K562 (cell line): ENCODE results near the gene LSM11. TPM values are rescaled to one million over a fixed set of nuclear protein-coding genes. Genes with fewer than 3 reads are reported as not detected.

Experiments used
- ATAC-seq: fragments of 200-7000 bp; cut with Tn5 transposase; 3 replicates; pipeline ENCODE4 v1.9.1; 2020; ENCODE audit warnings: moderate library complexity
- BruUV-seq: library from RNA; stranded (reverse); fragments of 400-500 nt; replicated peaks from 2 replicates; lab custom pipeline; 2021; lab: Mats Ljungman, UMichigan
- CTCF ChIA-PET: fragments of 300-600 bp; formaldehyde crosslinking; extraction: SDS; loops from one replicate; lab custom pipeline; 2021; ENCODE audit warnings: low intra/inter-chr PET ratio; lab: Yijun Ruan, JAX
- POLR2A ChIA-PET: fragments of 300-600, 350-650 bp; sonication (Branson Sonifier 250); formaldehyde crosslinking; extraction: SDS; loops from one replicate; lab custom pipeline; 2021; ENCODE audit warnings: antibody characterized with exemption, inconsistent platforms; lab: Yijun Ruan, JAX
- DNase-seq, 4 experiments: peaks; one replicate each; pipeline versions ENCODE4 v3.0.0 to v3.0.0-alpha.2; 2011 to 2018; ENCODE audit warnings: low spot score in 3 of 4, mixed read lengths in 3 of 4; ENCODE audit errors: extremely low read depth in 1 of 4
- FAIRE-seq: peaks from 2 replicates; lab custom pipeline; 2011; peaks lifted over from hg19 to GRCh38; lab: Jason Lieb, UNC
- H2AFZ ChIP-seq: 2 replicates; pipeline ENCODE4 v1.6.0; 2011; ENCODE audit warnings: low read depth, low read length, control low read depth, inconsistent platforms
- H3K27ac ChIP-seq: fragments of 200-600 bp; 3 replicates; pipeline ENCODE4 v1.8.0; 2011; ENCODE audit warnings: low read depth, mild to moderate bottlenecking, control low read depth, inconsistent platforms, low read length, moderate library complexity, mixed read lengths; ENCODE audit errors: extremely low read depth
- H3K27me3 ChIP-seq, 2 experiments: fragments of 300-600 bp in 1 of 2; 2 replicates in 1 of 2; 3 replicates in 1 of 2; pipeline versions ENCODE4 v1.6.0 to v1.8.0; 2011; ENCODE audit warnings: inconsistent platforms in 2 of 2, low read length in 2 of 2, mild to moderate bottlenecking in 1 of 2, mixed read lengths in 1 of 2, moderate library complexity in 1 of 2; ENCODE audit not compliant: control insufficient read depth in 2 of 2, insufficient read depth in 2 of 2
- H3K36me3 ChIP-seq: fragments of 300-600 bp; 3 replicates; pipeline ENCODE4 v1.8.0; 2011; ENCODE audit warnings: mild to moderate bottlenecking, low read length, inconsistent platforms; ENCODE audit not compliant: control insufficient read depth, insufficient read depth
- H3K4me1 ChIP-seq, 2 experiments: fragments of 200-600 bp in 1 of 2; replicated peaks in 1 of 2; 2 replicates in 1 of 2; 3 replicates in 1 of 2; pipeline versions ENCODE4 v1.5.1 to v1.8.0; 2011; ENCODE audit warnings: inconsistent platforms in 2 of 2, low read length in 2 of 2, mild to moderate bottlenecking in 1 of 2, mixed read lengths in 1 of 2, moderate library complexity in 1 of 2; ENCODE audit not compliant: control insufficient read depth in 2 of 2, insufficient read depth in 2 of 2
- H3K4me2 ChIP-seq: 2 replicates; pipeline ENCODE4 v1.6.1; 2011; ENCODE audit warnings: low read length, control low read depth, inconsistent platforms, mixed read lengths; ENCODE audit not compliant: insufficient read depth
- H3K4me3 ChIP-seq: fragments of 200-600 bp; sonication (generic), shearing (Covaris generic); 2 replicates; pipeline ENCODE4 v1.5.1; 2016; ENCODE audit warnings: control low read depth, inconsistent platforms
- H3K79me2 ChIP-seq: fragments of 200-600 bp; 3 replicates; pipeline ENCODE4 v1.8.0; 2011; ENCODE audit warnings: low read length, inconsistent platforms; ENCODE audit not compliant: control insufficient read depth, insufficient read depth
- H3K9ac ChIP-seq, 2 experiments: 2 replicates each; pipeline versions ENCODE4 v1.6.0 to v1.6.1; 2011; ENCODE audit warnings: low read depth in 2 of 2, low read length in 2 of 2, control low read depth in 1 of 2, inconsistent platforms in 1 of 2, mild to moderate bottlenecking in 1 of 2, mixed read lengths in 1 of 2; ENCODE audit not compliant: insufficient read depth in 1 of 2
- H3K9me1 ChIP-seq: one replicate; pipeline ENCODE4 v1.6.0; 2011; ENCODE audit warnings: inconsistent platforms, mild to moderate bottlenecking, low read length, moderate library complexity; ENCODE audit not compliant: control insufficient read depth, insufficient read depth
- H3K9me3 ChIP-seq: replicated peaks from 2 replicates; pipeline ENCODE4 v1.5.1; 2011; ENCODE audit warnings: low read depth, low read length, inconsistent platforms; ENCODE audit not compliant: control insufficient read depth, insufficient read depth
- H4K20me1 ChIP-seq: replicated peaks from 2 replicates; pipeline ENCODE4 v1.6.1; 2011; ENCODE audit warnings: low read length, inconsistent platforms, mixed read lengths; ENCODE audit not compliant: control insufficient read depth, insufficient read depth
- BCOR ChIP-seq: fragments of 450-650 bp; IDR thresholded peaks from 2 replicates; pipeline ENCODE4 v1.6.1; 2016
- GTF2E2 ChIP-seq: fragments of 200-800 bp; sonication (Bioruptor generic); IDR thresholded peaks from 2 replicates; pipeline ENCODE4 v1.6.1; 2016; ENCODE audit warnings: missing genetic modification characterization, missing compliant biosample characterization
- MCM5 ChIP-seq: fragments of 450-650 bp; IDR thresholded peaks from 2 replicates; pipeline ENCODE4 v1.6.1; 2016; ENCODE audit warnings: low read depth
- POLR2AphosphoS2 ChIP-seq: IDR thresholded peaks from 2 replicates; pipeline ENCODE4 v1.6.1; 2012; ENCODE audit warnings: low read length, improper control_type of control experiment
- RBM34 ChIP-seq: fragments of 200-400 bp; formaldehyde crosslinking; IDR thresholded peaks from 2 replicates; pipeline ENCODE4 v1.6.1; 2018; ENCODE audit warnings: low read length, borderline replicate concordance; ENCODE audit not compliant: insufficient read depth
- TAF1 ChIP-seq: IDR thresholded peaks from 2 replicates; pipeline ENCODE4 v1.6.1; 2011; ENCODE audit warnings: mild to moderate bottlenecking, low read length, moderate library complexity; ENCODE audit not compliant: insufficient read depth, control insufficient read depth, severe bottlenecking; ENCODE audit errors: extremely low read depth
- WGBS: fragments of 100-300 bp; shearing (Covaris generic); methylation state at CpG from one replicate; pipeline ENCODE4 v1.1.6; 2016; ENCODE audit warnings: low coverage, mixed read lengths; ENCODE audit not compliant: insufficient coverage; ENCODE audit errors: missing lambda C conversion rate; 5-methylcytosine and 5-hydroxymethylcytosine counted together
- in situ Hi-C: fragments of 300-500 bp; cut with MboI; formaldehyde crosslinking; loops from 4 replicates; pipeline ENCODE4 v1.15.0; 2018; ENCODE audit warnings: inconsistent platforms, mixed read lengths
- intact Hi-C: fragments of 100-400 bp; cut with micrococcal nuclease; formaldehyde crosslinking; loops from 2 replicates; pipeline ENCODE4 v1.14.2; 2022
- polyA plus RNA-seq, 8 experiments: library from polyadenylated mRNA; depleted of rRNA in 4 of 8; stranded (reverse) in 5 of 8; unstranded in 3 of 8; fragments of >200 nt; fragmentation: Nextera tagmentation in 2 of 8; fragmentation: Illumina TruSeq in 1 of 8; extraction: Ambion mirVana in 2 of 8; extraction: Trizol in 1 of 8; gene quantifications; 2 replicates each; pipeline versions ENCODE4 v1.2.1 to v1.2.3, GENCODE V29; 2011 to 2014; ENCODE audit warnings: inconsistent platforms in 1 of 8, missing spikeins in 1 of 8
- total RNA-seq, 7 experiments: library from RNA; depleted of rRNA in 6 of 7; stranded (reverse); fragments of >200 nt in 6 of 7; fragmentation: Illumina TruSeq in 2 of 7; extraction: Trizol in 2 of 7; gene quantifications; 2 replicates each; pipeline versions ENCODE4 v1.2.1 to v1.2.3, GENCODE V29; 2011 to 2021; ENCODE audit warnings: low replicate concordance in 1 of 7
- TF ChIP-seq, protein P1 (sequence below): sonication (generic); formaldehyde crosslinking; IDR thresholded peaks from 2 replicates; pipeline ENCODE4 v1.8.0; 2022; ENCODE audit warnings: mild to moderate bottlenecking, low read depth, missing genetic modification reagents
- TF ChIP-seq, protein P2 (sequence below): IDR thresholded peaks from 3 replicates; pipeline ENCODE4 v1.6.1; 2011; ENCODE audit warnings: borderline replicate concordance, mild to moderate bottlenecking; ENCODE audit not compliant: insufficient read length, insufficient read depth
- TF ChIP-seq, protein P3 (sequence below): sonication (generic); formaldehyde crosslinking; IDR thresholded peaks from 2 replicates; pipeline ENCODE4 v1.8.0; 2022; ENCODE audit warnings: mild to moderate bottlenecking, missing genetic modification reagents
- TF ChIP-seq, protein P4 (sequence below): fragments of 250-450 bp; sonication (Bioruptor Pico); IDR thresholded peaks from 2 replicates; pipeline ENCODE4 v1.5.0; 2020; ENCODE audit warnings: mild to moderate bottlenecking

The LSM11 gene
- total and polyA plus RNA-seq, 9 of the 15 experiments (the other 6 are each of a cell fraction or from before 2014, with no cell fraction given): 1.8 to 9.4 (median 4.7) TPM

DNA sequence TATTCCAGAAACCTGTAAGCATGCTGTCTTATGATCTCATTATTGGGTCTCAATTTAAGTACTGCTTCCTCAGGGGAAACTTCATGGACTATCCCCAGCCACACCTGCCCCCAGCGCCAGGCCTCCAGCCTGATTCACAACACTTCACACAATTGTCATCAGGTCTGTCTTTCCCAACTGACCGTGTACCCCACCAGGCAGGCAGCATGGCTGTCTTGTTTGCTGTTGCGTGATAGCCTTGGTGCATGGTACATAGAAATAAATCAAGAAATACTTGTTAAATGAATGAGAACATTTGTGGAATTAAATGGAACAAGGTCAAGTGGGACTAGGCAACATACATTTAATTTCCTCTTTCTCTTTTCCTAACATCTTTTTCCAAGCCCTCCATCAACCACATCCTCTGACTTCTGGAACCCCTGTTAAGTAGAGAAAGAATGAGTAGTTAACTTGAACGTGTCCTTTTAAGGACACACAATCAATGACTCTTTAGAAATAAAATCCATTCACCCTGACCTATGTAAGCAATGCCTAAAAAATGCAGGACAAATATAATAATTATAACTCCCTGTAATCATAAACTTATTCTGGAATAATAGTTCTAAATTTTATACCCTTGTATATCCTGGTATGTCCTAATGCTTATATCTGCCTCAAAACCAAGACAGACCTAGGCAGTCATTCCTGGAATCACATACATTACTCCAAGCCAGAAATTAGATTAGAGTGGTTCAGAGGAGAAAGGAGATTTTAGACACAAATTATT, 29.5 kb upstream of the LSM11 start:
- FAIRE-seq (no peak), ATAC-seq (no peak), DNase-seq (no peak)
- BruUV-seq: no TSS peak
- H3K27ac ChIP-seq: no peak overlapping the region
- no peak overlapping the region for H3K4me3 ChIP-seq
- H3K9me3 ChIP-seq: no peaks in the 10 kb centered on the region
- no peaks in the 10 kb centered on the region for H3K27me3 ChIP-seq
- intact Hi-C loops: no loop called here
- H3K4me1 ChIP-seq: peaks cover 3 to 5% of the 10 kb centered on the region in 2 experiments; a peak in 2 of 5 replicates
- 22% methylated on average over 4 of the region's 4 CpGs for WGBS
- ChIA-PET CTCF (no interaction called here), POLR2A (no interaction called here)
- H3K9me1 ChIP-seq: no peaks in the 10 kb centered on the region
- H3K36me3 ChIP-seq: no peaks in the 10 kb centered on the region
- no peak overlapping the region for H3K9ac ChIP-seq
- in situ Hi-C loops: no loop called here
- no peaks in the 10 kb centered on the region for H4K20me1 ChIP-seq
- no peaks in the 10 kb centered on the region for H3K79me2 ChIP-seq
- no peak overlapping the region for H3K4me2 ChIP-seq
- H2AFZ ChIP-seq: no peak overlapping the region
- TF ChIP-seq, protein P1, sequence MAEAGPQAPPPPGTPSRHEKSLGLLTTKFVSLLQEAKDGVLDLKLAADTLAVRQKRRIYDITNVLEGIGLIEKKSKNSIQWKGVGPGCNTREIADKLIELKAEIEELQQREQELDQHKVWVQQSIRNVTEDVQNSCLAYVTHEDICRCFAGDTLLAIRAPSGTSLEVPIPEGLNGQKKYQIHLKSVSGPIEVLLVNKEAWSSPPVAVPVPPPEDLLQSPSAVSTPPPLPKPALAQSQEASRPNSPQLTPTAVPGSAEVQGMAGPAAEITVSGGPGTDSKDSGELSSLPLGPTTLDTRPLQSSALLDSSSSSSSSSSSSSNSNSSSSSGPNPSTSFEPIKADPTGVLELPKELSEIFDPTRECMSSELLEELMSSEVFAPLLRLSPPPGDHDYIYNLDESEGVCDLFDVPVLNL (CRISPR knock-in tag): no peak
- TF ChIP-seq RBM34 (no peak), MCM5 (no peak), POLR2AphosphoS2 (no peak), TAF1 (no peak), BCOR (no peak), GTF2E2 (tag) (no peak)
- TF ChIP-seq, protein P2, sequence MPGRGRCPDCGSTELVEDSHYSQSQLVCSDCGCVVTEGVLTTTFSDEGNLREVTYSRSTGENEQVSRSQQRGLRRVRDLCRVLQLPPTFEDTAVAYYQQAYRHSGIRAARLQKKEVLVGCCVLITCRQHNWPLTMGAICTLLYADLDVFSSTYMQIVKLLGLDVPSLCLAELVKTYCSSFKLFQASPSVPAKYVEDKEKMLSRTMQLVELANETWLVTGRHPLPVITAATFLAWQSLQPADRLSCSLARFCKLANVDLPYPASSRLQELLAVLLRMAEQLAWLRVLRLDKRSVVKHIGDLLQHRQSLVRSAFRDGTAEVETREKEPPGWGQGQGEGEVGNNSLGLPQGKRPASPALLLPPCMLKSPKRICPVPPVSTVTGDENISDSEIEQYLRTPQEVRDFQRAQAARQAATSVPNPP: no peak
- TF ChIP-seq, protein P3, sequence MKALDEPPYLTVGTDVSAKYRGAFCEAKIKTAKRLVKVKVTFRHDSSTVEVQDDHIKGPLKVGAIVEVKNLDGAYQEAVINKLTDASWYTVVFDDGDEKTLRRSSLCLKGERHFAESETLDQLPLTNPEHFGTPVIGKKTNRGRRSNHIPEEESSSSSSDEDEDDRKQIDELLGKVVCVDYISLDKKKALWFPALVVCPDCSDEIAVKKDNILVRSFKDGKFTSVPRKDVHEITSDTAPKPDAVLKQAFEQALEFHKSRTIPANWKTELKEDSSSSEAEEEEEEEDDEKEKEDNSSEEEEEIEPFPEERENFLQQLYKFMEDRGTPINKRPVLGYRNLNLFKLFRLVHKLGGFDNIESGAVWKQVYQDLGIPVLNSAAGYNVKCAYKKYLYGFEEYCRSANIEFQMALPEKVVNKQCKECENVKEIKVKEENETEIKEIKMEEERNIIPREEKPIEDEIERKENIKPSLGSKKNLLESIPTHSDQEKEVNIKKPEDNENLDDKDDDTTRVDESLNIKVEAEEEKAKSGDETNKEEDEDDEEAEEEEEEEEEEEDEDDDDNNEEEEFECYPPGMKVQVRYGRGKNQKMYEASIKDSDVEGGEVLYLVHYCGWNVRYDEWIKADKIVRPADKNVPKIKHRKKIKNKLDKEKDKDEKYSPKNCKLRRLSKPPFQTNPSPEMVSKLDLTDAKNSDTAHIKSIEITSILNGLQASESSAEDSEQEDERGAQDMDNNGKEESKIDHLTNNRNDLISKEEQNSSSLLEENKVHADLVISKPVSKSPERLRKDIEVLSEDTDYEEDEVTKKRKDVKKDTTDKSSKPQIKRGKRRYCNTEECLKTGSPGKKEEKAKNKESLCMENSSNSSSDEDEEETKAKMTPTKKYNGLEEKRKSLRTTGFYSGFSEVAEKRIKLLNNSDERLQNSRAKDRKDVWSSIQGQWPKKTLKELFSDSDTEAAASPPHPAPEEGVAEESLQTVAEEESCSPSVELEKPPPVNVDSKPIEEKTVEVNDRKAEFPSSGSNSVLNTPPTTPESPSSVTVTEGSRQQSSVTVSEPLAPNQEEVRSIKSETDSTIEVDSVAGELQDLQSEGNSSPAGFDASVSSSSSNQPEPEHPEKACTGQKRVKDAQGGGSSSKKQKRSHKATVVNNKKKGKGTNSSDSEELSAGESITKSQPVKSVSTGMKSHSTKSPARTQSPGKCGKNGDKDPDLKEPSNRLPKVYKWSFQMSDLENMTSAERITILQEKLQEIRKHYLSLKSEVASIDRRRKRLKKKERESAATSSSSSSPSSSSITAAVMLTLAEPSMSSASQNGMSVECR: no peak
- TF ChIP-seq, protein P4, sequence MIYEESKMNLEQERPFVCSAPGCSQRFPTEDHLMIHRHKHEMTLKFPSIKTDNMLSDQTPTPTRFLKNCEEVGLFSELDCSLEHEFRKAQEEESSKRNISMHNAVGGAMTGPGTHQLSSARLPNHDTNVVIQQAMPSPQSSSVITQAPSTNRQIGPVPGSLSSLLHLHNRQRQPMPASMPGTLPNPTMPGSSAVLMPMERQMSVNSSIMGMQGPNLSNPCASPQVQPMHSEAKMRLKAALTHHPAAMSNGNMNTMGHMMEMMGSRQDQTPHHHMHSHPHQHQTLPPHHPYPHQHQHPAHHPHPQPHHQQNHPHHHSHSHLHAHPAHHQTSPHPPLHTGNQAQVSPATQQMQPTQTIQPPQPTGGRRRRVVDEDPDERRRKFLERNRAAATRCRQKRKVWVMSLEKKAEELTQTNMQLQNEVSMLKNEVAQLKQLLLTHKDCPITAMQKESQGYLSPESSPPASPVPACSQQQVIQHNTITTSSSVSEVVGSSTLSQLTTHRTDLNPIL (CRISPR knock-in tag): no peak
